ENCODE measurements around the gene NCKAP5.

Gene NCKAP5

GRCh38 chr2:133421516-133422324, 146.5 kb downstream of the NCKAP5 start:
- no peak for DNase-seq (ENCODE audit: low read depth)

GRCh38 chr2:133420788-133421187, 147.5 kb downstream of the NCKAP5 start:
- DNase-seq (ENCODE audit: low read depth) = no peak

- no peak for DNase-seq (ENCODE audit: low read depth)
Observed at GRCh38 chr2:133418671-133419070, 149.6 kb downstream of the NCKAP5 start.

- DNase-seq (ENCODE audit: low read depth) = no peak
Observed at GRCh38 chr2:133418021-133418420, 150.2 kb downstream of the NCKAP5 start.

GRCh38 chr2:133417415-133417814, 150.8 kb downstream of the NCKAP5 start:
- DNase-seq (ENCODE audit: low read depth) = no peak

GRCh38 chr2:133416736-133417135, 151.5 kb downstream of the NCKAP5 start:
- no peak for DNase-seq (ENCODE audit: low read depth)

- DNase-seq (ENCODE audit: low read depth) = no peak
Observed at GRCh38 chr2:133416146-133416545, 152.1 kb downstream of the NCKAP5 start.

- no peak for DNase-seq (ENCODE audit: low read depth)
Observed at GRCh38 chr2:133415210-133415876, 152.9 kb downstream of the NCKAP5 start.

GRCh38 chr2:133414486-133415209, 153.6 kb downstream of the NCKAP5 start:
- DNase-seq (ENCODE audit: low read depth) = no peak

- DNase-seq (ENCODE audit: low read depth) = no peak
Observed at GRCh38 chr2:133413863-133414262, 154.4 kb downstream of the NCKAP5 start.

GRCh38 chr2:133412694-133413093, 155.6 kb downstream of the NCKAP5 start:
- DNase-seq (ENCODE audit: low read depth) = no peak

GRCh38 chr2:133411857-133412256, 156.4 kb downstream of the NCKAP5 start:
- DNase-seq (ENCODE audit: low read depth) = no peak

- no peak for DNase-seq (ENCODE audit: low read depth)
Observed at GRCh38 chr2:133411101-133411500, 157.2 kb downstream of the NCKAP5 start.

- DNase-seq (ENCODE audit: low read depth) = no peak
Observed at GRCh38 chr2:133409581-133410285, 158.5 kb downstream of the NCKAP5 start.

GRCh38 chr2:133408671-133409070, 159.6 kb downstream of the NCKAP5 start:
- DNase-seq (ENCODE audit: low read depth) = no peak

- no peak for DNase-seq (ENCODE audit: low read depth)
Observed at GRCh38 chr2:133407341-133407740, 160.9 kb downstream of the NCKAP5 start.

- DNase-seq (ENCODE audit: low read depth) = no peak
Observed at GRCh38 chr2:133405252-133405651, 163.0 kb downstream of the NCKAP5 start.

- DNase-seq (ENCODE audit: low read depth) = no peak
Observed at GRCh38 chr2:133400411-133400810, 167.9 kb downstream of the NCKAP5 start.

GRCh38 chr2:133393895-133394294, 174.4 kb downstream of the NCKAP5 start:
- DNase-seq (ENCODE audit: low read depth) = no peak

- DNase-seq (ENCODE audit: low read depth) = no peak
Observed at GRCh38 chr2:133390156-133390555, 178.1 kb downstream of the NCKAP5 start.

- DNase-seq (ENCODE audit: low read depth) = no peak
Observed at GRCh38 chr2:133389569-133389968, 178.7 kb downstream of the NCKAP5 start.

GRCh38 chr2:133382566-133382965, 185.7 kb downstream of the NCKAP5 start:
- DNase-seq (ENCODE audit: low read depth) = no peak
